ENCODE data around the gene CREG2. TPM values are rescaled to one million over a fixed set of nuclear protein-coding genes. Genes with fewer than 3 reads are reported as not detected.
A peak's percentile ranks its signal among the peaks of the same experiment; 100 is the strongest.

Gene CREG2, protein sequence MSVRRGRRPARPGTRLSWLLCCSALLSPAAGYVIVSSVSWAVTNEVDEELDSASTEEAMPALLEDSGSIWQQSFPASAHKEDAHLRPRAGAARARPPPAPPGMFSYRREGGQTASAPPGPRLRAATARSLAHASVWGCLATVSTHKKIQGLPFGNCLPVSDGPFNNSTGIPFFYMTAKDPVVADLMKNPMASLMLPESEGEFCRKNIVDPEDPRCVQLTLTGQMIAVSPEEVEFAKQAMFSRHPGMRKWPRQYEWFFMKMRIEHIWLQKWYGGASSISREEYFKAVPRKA
- 0.03 TPM in 1 of 2 replicates, not detected in the other for total RNA-seq (2014; rRNA removed; shearing (Covaris generic))
- 1.2 and 1.7 TPM in 2 replicates for polyA plus RNA-seq (2015; cell fraction: cytosol; rRNA removed)
- polyA plus RNA-seq (2015; cell fraction: nucleus; rRNA removed): not detected in 2 replicates

- in situ Hi-C loops (cut with HindIII; ENCODE audit: low pct_unique_long_range_greater_than_20kb, low sequenced_read_pairs): no loop called here
- peak; percentile 35 for DNase-seq (ENCODE audit: low read depth, low spot score)
These were observed at the start of gene CREG2 for GRCh38 chr2:101387151-101387834. Gene CREG2, minus strand, starts transcription at chr2:101387503. Its CDS starts 46 bp downstream, at chr2:101387457.

GRCh38 chr2:101435001-101435862 is 47.9 kb upstream of the CREG2 start:
- no peak for DNase-seq (ENCODE audit: low read depth, low spot score)
- in situ Hi-C loops (cut with HindIII; ENCODE audit: low pct_unique_long_range_greater_than_20kb, low sequenced_read_pairs): no loop called here

GRCh38 chr2:101433465-101433864 is 46.2 kb upstream of the CREG2 start:
- no peak for DNase-seq (ENCODE audit: low read depth, low spot score)
- in situ Hi-C loops (cut with HindIII; ENCODE audit: low pct_unique_long_range_greater_than_20kb, low sequenced_read_pairs): no loop called here

DNA sequence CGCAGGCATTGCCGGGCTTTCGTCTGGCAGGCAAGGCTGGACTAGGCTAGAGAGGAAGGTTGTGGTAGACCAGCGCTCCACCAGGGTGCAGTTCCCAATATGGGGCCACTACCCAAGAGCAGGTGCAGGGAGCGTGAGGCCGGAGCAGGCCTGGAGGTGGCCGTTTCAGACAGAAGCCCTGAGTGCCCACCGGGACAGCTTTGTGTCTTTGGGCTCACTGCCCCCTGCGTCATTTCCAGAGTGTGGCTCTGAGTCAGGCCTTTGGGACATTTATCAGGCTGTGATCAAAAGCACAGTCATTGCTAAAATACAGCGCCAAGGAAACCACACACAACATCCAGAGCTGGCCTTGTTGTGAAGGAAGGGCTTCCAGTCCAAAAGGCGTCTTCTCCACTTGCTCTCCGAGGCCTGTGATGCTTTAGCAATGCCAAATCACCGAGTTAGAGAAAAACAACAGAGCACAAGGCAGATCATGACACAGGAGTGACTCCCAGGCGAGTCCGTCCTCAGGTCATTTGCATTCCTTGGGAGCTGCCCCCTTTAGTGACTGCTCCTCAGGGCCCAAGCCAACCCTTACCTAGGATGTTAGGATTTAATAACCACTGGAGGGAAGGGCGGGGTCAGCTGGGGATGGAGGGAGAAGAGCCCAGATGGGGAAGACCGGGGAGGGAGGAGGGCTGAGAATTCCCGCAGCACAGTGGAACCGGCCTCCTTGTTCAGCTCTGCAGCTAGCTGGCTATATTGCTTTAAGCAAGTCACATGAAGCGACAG is 45.3 kb upstream of the CREG2 start:
- in situ Hi-C loops (cut with HindIII; ENCODE audit: low pct_unique_long_range_greater_than_20kb, low sequenced_read_pairs): no loop called here
- DNase-seq (ENCODE audit: low read depth, low spot score): no peak

- DNase-seq (ENCODE audit: low read depth, low spot score): no peak
- in situ Hi-C loops (cut with HindIII; ENCODE audit: low pct_unique_long_range_greater_than_20kb, low sequenced_read_pairs): no loop called here
These were observed 44.2 kb upstream of the CREG2 start for GRCh38 chr2:101431486-101431885.

DNA sequence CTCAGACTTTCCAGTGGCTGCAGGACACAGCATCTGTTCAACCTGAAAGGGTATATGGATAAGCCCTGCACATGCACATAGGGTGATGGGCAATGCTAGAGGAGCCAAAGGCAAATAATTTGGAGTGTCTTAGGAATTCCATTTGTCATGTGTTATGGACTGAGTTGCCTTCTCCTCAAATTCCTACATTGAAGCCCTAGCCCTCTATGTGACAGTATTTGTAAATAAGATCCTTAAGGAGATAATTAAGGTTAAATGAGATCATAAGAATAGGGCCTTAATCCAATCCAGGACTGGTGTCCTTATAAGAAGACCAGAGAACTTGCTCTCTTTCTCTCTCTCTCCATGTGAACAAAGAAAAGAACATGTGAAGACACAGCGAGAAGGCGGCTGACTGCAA is 42.9 kb upstream of the CREG2 start:
- in situ Hi-C loops (cut with HindIII; ENCODE audit: low pct_unique_long_range_greater_than_20kb, low sequenced_read_pairs): no loop called here
- no peak for DNase-seq (ENCODE audit: low read depth, low spot score)

GRCh38 chr2:101429453-101429852 is 42.1 kb upstream of the CREG2 start:
- DNase-seq (ENCODE audit: low read depth, low spot score): no peak
- in situ Hi-C loops (cut with HindIII; ENCODE audit: low pct_unique_long_range_greater_than_20kb, low sequenced_read_pairs): no loop called here

DNA sequence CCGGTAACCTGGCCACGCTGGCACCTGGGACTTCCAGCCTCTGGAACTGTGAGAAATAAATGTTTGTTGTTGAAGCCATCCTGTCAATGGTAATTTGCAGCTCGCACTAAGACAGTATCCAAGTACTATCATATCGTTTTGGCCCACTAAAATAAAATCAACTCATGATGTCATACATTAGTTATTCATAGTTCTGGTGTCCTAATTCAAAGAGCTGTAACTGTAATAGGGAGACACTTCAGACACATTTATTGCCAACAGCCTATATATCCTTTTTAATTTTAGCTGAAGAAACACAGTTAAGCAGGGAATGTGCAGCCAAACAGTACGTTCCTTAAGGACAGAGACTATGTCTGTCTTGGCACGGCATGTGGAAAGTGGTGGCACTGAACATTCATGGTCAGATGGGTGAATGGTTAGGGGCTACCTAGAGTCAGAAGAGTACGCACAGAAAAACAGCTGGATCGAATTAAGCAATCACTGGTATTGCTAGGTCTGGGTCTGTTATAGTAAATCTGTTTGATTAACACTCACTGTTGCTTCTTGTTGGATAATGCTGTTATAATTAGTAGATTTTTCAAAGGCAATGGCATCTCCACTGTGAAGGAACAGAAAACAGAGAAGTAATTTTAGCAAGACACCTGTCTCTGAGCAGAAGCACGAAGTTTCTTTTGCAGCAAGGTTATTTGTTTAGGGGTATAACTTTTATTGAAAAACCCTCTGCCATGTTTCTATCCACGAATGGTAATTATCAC is 41.3 kb upstream of the CREG2 start:
- in situ Hi-C loops (cut with HindIII; ENCODE audit: low pct_unique_long_range_greater_than_20kb, low sequenced_read_pairs): no loop called here

GRCh38 chr2:101427743-101428142 is 40.4 kb upstream of the CREG2 start:
- in situ Hi-C loops (cut with HindIII; ENCODE audit: low pct_unique_long_range_greater_than_20kb, low sequenced_read_pairs): no loop called here
- no peak for DNase-seq (ENCODE audit: low read depth, low spot score)

More for the DNA sequence above, 41.3 kb upstream of the CREG2 start:
- no peak for DNase-seq (ENCODE audit: low read depth, low spot score)

DNA sequence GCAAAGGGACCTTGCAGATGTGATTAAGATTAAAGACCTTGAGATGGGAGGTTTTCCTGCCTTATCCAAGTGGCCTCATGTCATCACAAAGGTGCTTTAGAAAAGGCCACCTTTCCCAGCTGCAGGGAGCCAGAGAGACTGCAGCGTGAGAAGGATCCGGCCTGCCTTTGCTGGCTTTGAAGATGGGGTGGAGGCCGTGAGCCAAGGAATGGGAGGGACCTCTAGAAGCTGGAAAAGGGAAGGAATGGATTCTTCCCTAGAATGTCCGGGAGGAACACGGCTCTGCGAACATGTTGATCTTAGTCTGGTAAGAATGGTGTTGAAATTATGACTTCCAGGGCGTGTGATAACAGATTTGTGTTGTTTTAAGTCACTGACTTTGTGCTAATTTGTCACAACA is 39.9 kb upstream of the CREG2 start:
- no peak for DNase-seq (ENCODE audit: low read depth, low spot score)
- in situ Hi-C loops (cut with HindIII; ENCODE audit: low pct_unique_long_range_greater_than_20kb, low sequenced_read_pairs): no loop called here

- in situ Hi-C loops (cut with HindIII; ENCODE audit: low pct_unique_long_range_greater_than_20kb, low sequenced_read_pairs): no loop called here
- no peak for DNase-seq (ENCODE audit: low read depth, low spot score)
These were observed 39.5 kb upstream of the CREG2 start for GRCh38 chr2:101426822-101427221.

DNA sequence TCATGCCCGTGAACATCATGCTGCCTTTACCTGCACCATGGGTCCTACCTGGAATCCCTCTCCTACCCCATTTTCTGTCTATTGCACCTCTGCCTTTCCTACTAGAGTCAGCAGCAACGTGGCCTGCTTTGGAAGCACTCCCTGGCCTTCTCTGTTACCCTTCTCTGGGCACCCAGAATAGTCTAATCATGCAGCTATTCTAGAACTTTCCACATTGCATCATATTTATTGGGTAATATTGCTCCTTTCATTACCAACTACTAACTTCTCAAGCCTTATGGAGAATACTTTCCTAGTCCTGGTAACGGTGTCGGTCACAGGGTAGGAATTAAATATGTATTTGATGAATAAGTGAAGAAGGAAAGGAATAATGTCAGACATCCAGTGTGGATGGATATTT is 33.3 kb upstream of the CREG2 start:
- in situ Hi-C loops (cut with HindIII; ENCODE audit: low pct_unique_long_range_greater_than_20kb, low sequenced_read_pairs): no loop called here
- no peak for DNase-seq (ENCODE audit: low read depth, low spot score)

DNA sequence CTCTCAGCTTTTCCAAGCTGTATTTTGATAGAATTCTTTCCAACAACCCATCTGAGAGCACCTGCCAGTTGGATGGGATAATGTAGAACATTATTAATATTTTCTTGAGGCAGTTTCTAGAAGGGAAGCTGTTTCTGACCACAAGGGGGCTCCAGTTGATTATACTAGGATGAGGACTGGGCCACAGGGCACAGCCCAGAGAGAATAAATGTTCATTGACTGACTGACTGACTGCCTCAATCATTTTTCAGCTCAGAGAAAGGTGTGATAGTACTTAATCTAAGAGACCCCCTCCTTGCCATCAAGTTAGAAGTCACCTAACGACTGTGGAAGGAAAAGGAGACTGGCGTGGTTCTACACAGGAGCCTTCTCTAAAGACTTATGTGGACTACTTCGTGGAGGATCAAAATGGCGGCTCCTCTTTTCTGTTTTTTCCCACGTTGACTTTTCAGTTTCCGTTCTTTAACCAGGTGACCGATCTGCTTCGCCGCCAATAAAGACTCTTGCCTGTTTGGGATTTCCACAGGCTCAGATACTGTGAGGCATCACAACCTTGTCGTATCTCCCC is 31.9 kb upstream of the CREG2 start:
- in situ Hi-C loops (cut with HindIII; ENCODE audit: low pct_unique_long_range_greater_than_20kb, low sequenced_read_pairs): no loop called here

GRCh38 chr2:101418460-101419095 is 31.3 kb upstream of the CREG2 start:
- in situ Hi-C loops (cut with HindIII; ENCODE audit: low pct_unique_long_range_greater_than_20kb, low sequenced_read_pairs): no loop called here
- DNase-seq (ENCODE audit: low read depth, low spot score): no peak

More for the DNA sequence above, 31.9 kb upstream of the CREG2 start:
- peak; percentile 74 for DNase-seq (ENCODE audit: low read depth, low spot score)

- DNase-seq (ENCODE audit: low read depth, low spot score): no peak
- in situ Hi-C loops (cut with HindIII; ENCODE audit: low pct_unique_long_range_greater_than_20kb, low sequenced_read_pairs): no loop called here
These were observed 29.3 kb upstream of the CREG2 start for GRCh38 chr2:101416609-101417008.

DNA sequence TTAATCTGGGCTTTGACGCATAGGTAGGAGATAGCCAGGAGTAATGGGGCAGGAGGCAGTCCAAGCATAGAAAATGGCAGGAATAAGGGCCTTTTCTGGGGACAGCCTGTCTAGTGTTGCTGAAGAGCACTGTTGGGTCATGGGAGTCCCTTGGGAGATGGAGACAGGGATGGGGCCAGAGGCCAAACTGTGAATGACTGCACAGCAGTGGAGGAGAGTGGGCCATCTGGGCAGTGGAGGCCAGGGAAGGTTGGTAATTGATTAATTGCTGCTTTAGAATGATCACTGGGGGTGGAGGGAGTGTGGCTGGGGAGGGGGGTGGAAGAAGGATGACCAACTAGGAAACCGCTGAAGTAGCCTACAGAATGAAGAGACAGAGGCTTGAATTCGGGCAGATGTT is 28.6 kb upstream of the CREG2 start:
- no peak for DNase-seq (ENCODE audit: low read depth, low spot score)
- in situ Hi-C loops (cut with HindIII; ENCODE audit: low pct_unique_long_range_greater_than_20kb, low sequenced_read_pairs): no loop called here
